OCI-LY3 (cell line): ENCODE data around the gene B4GALNT4.

Experiments used
- CTCF ChIP-seq: fragments of 200-600, 300-600 bp; sonication (generic); IDR thresholded peaks from 2 replicates; pipeline ENCODE4 v1.5.1; 2014; ENCODE audit warnings: antibody characterized with exemption, low read length, low read depth
- EZH2phosphoT487 ChIP-seq: fragments of 200-600 bp; shearing (Covaris generic); IDR thresholded peaks from 2 replicates; pipeline ENCODE4 v1.6.1; 2018; ENCODE audit warnings: antibody characterized with exemption, mixed run types, low read depth

DNA sequence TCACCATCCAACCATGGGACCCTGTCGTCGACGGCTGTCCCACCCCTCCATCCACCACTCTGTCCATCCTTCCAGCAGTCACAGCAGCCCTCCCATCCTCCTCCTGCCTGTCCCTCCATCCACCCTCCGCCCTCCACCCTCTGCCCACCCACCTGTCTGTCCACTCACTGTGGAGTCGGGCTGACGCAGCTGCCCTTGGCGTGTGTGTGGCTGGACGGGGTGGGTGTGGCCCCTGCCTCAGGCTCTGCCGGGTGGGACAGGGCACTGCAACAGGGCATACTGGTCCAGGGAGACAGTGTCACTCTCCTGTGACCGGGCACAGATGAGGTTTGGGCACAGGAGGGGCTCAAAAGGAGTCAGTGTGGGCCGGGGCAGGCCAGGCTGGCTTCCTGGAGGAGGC is 26.6 kb downstream of the B4GALNT4 start:
- TF ChIP-seq CTCF = no peak
- TF ChIP-seq EZH2phosphoT487 = no peak
